ENCODE measurements around the gene VAMP5.
"Not testable (repeated sequence)": the region's sequence is repeated elsewhere in the genome, so short reads cannot be mapped to it uniquely, and the experiment has no call there.

VAMP5 gene

GRCh38 chr2:85615413-85615728 lies 31.1 kb downstream of the VAMP5 start:
- Histone ChIP-seq H3K4me2 (ENCODE audit: insufficient read depth, low read length) (peak overlapping the region; percentile 78), H3K9me3 (ENCODE audit: insufficient read depth, low read length, severe bottlenecking) (no peaks in the 10 kb centered on the region), H3K9ac (ENCODE audit: low read depth, low read length) (peak overlapping the region; percentile 99), H3K27ac (ENCODE audit: low read length) (peak overlapping the region; percentile 98), H3K4me3 (ENCODE audit: low read depth in 1 of 2, low read length in 2 of 2) (peak overlapping the region in 1 of 2 experiments; percentile 97; a peak in 1 of 4 replicates), H3K79me2 (ENCODE audit: insufficient read depth, low read length) (peaks cover 65% of the 10 kb centered on the region), H3K27me3 (ENCODE audit: insufficient read depth, low read length, poor library complexity) (no peaks in the 10 kb centered on the region), H3K36me3 (ENCODE audit: insufficient read depth, low read length) (peaks cover 35% of the 10 kb centered on the region), H2AFZ (ENCODE audit: low read depth, low read length) (no peak overlapping the region), H4K20me1 (ENCODE audit: insufficient read depth, low read length) (peaks cover 27% of the 10 kb centered on the region), H3K4me1 (ENCODE audit: insufficient read depth, low read length) (peaks cover 56% of the 10 kb centered on the region)
- ATAC-seq (ENCODE audit: insufficient read depth, low read depth) = no peak
- DNase-seq = no peak
- no peak for TF ChIP-seq EZH2 (IDR thresholded peaks at IDR 0.05; ENCODE audit: borderline replicate concordance, low read depth, low read length, severe bottlenecking)
- TF ChIP-seq, protein P1, sequence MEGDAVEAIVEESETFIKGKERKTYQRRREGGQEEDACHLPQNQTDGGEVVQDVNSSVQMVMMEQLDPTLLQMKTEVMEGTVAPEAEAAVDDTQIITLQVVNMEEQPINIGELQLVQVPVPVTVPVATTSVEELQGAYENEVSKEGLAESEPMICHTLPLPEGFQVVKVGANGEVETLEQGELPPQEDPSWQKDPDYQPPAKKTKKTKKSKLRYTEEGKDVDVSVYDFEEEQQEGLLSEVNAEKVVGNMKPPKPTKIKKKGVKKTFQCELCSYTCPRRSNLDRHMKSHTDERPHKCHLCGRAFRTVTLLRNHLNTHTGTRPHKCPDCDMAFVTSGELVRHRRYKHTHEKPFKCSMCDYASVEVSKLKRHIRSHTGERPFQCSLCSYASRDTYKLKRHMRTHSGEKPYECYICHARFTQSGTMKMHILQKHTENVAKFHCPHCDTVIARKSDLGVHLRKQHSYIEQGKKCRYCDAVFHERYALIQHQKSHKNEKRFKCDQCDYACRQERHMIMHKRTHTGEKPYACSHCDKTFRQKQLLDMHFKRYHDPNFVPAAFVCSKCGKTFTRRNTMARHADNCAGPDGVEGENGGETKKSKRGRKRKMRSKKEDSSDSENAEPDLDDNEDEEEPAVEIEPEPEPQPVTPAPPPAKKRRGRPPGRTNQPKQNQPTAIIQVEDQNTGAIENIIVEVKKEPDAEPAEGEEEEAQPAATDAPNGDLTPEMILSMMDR (IDR thresholded peaks at IDR 0.05; ENCODE audit: borderline replicate concordance, extremely low read depth, low read length, poor library complexity, severe bottlenecking) = no peak

DNA sequence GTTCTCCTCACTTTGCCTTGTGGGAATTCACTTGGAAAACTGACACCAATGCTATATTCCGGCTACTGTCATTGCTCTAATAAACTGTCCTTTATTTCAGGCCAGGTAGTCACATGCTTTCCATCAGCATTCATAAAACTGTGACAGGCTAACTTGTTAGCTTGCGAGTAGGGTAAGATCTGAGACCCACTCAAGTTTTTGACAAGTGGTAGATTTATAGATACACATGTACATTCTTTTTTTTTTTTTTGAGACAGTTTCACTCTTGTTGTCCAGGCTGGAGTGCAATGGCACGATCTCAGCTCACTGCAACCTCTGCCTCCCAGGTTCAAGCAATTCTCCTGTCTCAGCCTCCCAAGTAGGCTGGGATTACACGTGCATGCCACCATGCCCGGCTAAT lies 33.5 kb downstream of the VAMP5 start:
- peak overlapping the region; percentile 99 for H3K9ac ChIP-seq (ENCODE audit: low read depth, low read length)
- H2AFZ ChIP-seq (ENCODE audit: low read depth, low read length); H3K9me3 ChIP-seq (ENCODE audit: insufficient read depth, low read length, severe bottlenecking); H3K27me3 ChIP-seq (ENCODE audit: insufficient read depth, low read length, poor library complexity); ATAC-seq (ENCODE audit: insufficient read depth, low read depth); DNase-seq: not testable (repeated sequence)
- peaks cover 63% of the 10 kb centered on the region for H3K79me2 ChIP-seq (ENCODE audit: insufficient read depth, low read length)
- peaks cover 32% of the 10 kb centered on the region for H4K20me1 ChIP-seq (ENCODE audit: insufficient read depth, low read length)
- peak overlapping the region; percentile 93 to 97; a peak in 3 of 4 replicates for H3K4me3 ChIP-seq (ENCODE audit: low read depth in 1 of 2, low read length in 2 of 2)
- peaks cover 40% of the 10 kb centered on the region for H3K4me1 ChIP-seq (ENCODE audit: insufficient read depth, low read length)
- H3K36me3 ChIP-seq (ENCODE audit: insufficient read depth, low read length) = peaks cover 56% of the 10 kb centered on the region
- 0 out of 2 replicates have a peak overlapping the region, but pooled peaks have one; percentile 98 for H3K27ac ChIP-seq (ENCODE audit: low read length)
- peak overlapping the region; percentile 78 for H3K4me2 ChIP-seq (ENCODE audit: insufficient read depth, low read length)

DNA sequence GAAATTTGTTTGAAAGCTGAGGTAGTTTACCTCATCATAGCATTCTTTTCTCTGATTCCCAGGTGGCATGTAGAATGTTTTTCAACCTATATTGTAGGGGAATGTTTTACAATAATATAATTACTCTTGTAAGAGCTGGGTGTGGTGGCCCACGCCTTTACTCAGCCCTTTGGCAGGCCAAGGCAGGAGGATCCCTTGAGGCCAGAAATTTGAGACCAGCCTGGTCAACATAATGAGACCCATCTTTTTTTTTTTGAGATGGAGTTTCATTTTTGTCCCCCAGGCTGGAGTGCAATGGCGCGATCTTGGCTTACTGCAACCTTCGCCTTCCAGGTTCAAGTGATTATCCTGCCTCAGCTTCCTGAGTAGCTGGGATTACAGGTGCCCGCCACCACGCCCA lies 35.4 kb downstream of the VAMP5 start:
- ATAC-seq (ENCODE audit: insufficient read depth, low read depth) (no peak), DNase-seq (no peak)
- Histone ChIP-seq H3K27ac (ENCODE audit: low read length) (no peak overlapping the region), H3K79me2 (ENCODE audit: insufficient read depth, low read length) (peaks cover 79% of the 10 kb centered on the region), H3K27me3 (ENCODE audit: insufficient read depth, low read length, poor library complexity) (no peaks in the 10 kb centered on the region), H3K9me3 (ENCODE audit: insufficient read depth, low read length, severe bottlenecking) (no peaks in the 10 kb centered on the region), H4K20me1 (ENCODE audit: insufficient read depth, low read length) (peaks cover 38% of the 10 kb centered on the region), H3K9ac (ENCODE audit: low read depth, low read length) (no peak overlapping the region), H3K4me3 (ENCODE audit: low read depth in 1 of 2, low read length in 2 of 2) (no peak overlapping the region), H3K36me3 (ENCODE audit: insufficient read depth, low read length) (peaks cover 73% of the 10 kb centered on the region), H3K4me2 (ENCODE audit: insufficient read depth, low read length) (no peak overlapping the region), H2AFZ (ENCODE audit: low read depth, low read length) (no peak overlapping the region), H3K4me1 (ENCODE audit: insufficient read depth, low read length) (peaks cover 37% of the 10 kb centered on the region)
- TF ChIP-seq, protein P1 (IDR thresholded peaks at IDR 0.05; ENCODE audit: borderline replicate concordance, extremely low read depth, low read length, poor library complexity, severe bottlenecking) = no peak
- no peak for TF ChIP-seq EZH2 (IDR thresholded peaks at IDR 0.05; ENCODE audit: borderline replicate concordance, low read depth, low read length, severe bottlenecking)

GRCh38 chr2:85621338-85621737 lies 37.1 kb downstream of the VAMP5 start:
- H3K4me1 ChIP-seq (ENCODE audit: insufficient read depth, low read length) = peaks cover 29% of the 10 kb centered on the region
- H2AFZ ChIP-seq (ENCODE audit: low read depth, low read length) = no peak overlapping the region
- ATAC-seq (ENCODE audit: insufficient read depth, low read depth) (no peak), DNase-seq (no peak)
- no peak overlapping the region for H3K4me3 ChIP-seq (ENCODE audit: low read depth in 1 of 2, low read length in 2 of 2)
- H4K20me1 ChIP-seq (ENCODE audit: insufficient read depth, low read length) = peaks cover 42% of the 10 kb centered on the region
- H3K36me3 ChIP-seq (ENCODE audit: insufficient read depth, low read length) = peaks cover 87% of the 10 kb centered on the region
- peaks cover 81% of the 10 kb centered on the region for H3K79me2 ChIP-seq (ENCODE audit: insufficient read depth, low read length)
- H3K9me3 ChIP-seq (ENCODE audit: insufficient read depth, low read length, severe bottlenecking) = no peaks in the 10 kb centered on the region
- no peak overlapping the region for H3K4me2 ChIP-seq (ENCODE audit: insufficient read depth, low read length)
- TF ChIP-seq, protein P1 (IDR thresholded peaks at IDR 0.05; ENCODE audit: borderline replicate concordance, extremely low read depth, low read length, poor library complexity, severe bottlenecking) = no peak
- no peak for TF ChIP-seq EZH2 (IDR thresholded peaks at IDR 0.05; ENCODE audit: borderline replicate concordance, low read depth, low read length, severe bottlenecking)
- no peak overlapping the region for H3K27ac ChIP-seq (ENCODE audit: low read length)
- no peak overlapping the region for H3K9ac ChIP-seq (ENCODE audit: low read depth, low read length)
- H3K27me3 ChIP-seq (ENCODE audit: insufficient read depth, low read length, poor library complexity) = no peaks in the 10 kb centered on the region
